T-cell (primary cell): Measurements from ENCODE around the gene NT5DC3. TPM values are rescaled to one million over a fixed set of nuclear protein-coding genes. Genes with fewer than 3 reads are reported as not detected.

Source experiments
- ATAC-seq, 4 experiments: fragments of 200-7000 bp in 3 of 4; fragments of 150-1000 bp in 1 of 4; cut with Tn5 transposase; replicated peaks in 1 of 4; 1 replicate in 3 of 4; 2 replicates in 1 of 4; pipeline ENCODE4 v1.10.0; 2021; ENCODE audit warnings: moderate library complexity in 3 of 4, mild to moderate bottlenecking in 2 of 4, moderate number of reproducible peaks in 1 of 4
- CTCF ChIA-PET, 2 donors: fragments of 300-600 bp; sonication (Branson Sonifier 250); formaldehyde crosslinking; loops; one replicate each; lab custom pipeline; 2022; ENCODE audit warnings: antibody characterized with exemption in 2 of 2; lab: Charles Lee
- POLR2A ChIA-PET, 2 donors: fragments of 300-600 bp; sonication (Branson Sonifier 250); formaldehyde crosslinking; loops; one replicate each; lab custom pipeline; 2022; ENCODE audit warnings: antibody characterized with exemption in 2 of 2; lab: Charles Lee
- DNase-seq, 35 experiments: peaks; one replicate each; pipeline versions ENCODE4 v3.0.0 to v3.0.0-alpha.2; 2013 to 2023
- H3K27ac ChIP-seq: one replicate; pipeline ENCODE4 v1.5.1; 2013; ENCODE audit warnings: low read length
- H3K27me3 ChIP-seq, 2 experiments: replicated peaks in 1 of 2; 1 replicate in 1 of 2; 2 replicates in 1 of 2; pipeline versions ENCODE4 v1.6.1 to v1.7.0; 2013; ENCODE audit warnings: low read length in 1 of 2, mixed read lengths in 1 of 2; ENCODE audit not compliant: control insufficient read depth in 2 of 2, insufficient read depth in 2 of 2; ENCODE audit errors: extremely low read depth in 1 of 2
- H3K36me3 ChIP-seq, 2 donors: 1 replicate in 1 of 2; 2 replicates in 1 of 2; pipeline versions ENCODE4 v1.6.1 to v1.7.0; 2013; ENCODE audit warnings: low read length in 1 of 2; ENCODE audit not compliant: control insufficient read depth in 2 of 2, insufficient read depth in 1 of 2; ENCODE audit errors: extremely low read depth in 1 of 2
- H3K4me1 ChIP-seq, 2 experiments: 1 replicate in 1 of 2; 2 replicates in 1 of 2; pipeline versions ENCODE4 v1.6.1 to v1.7.0; 2013; ENCODE audit warnings: low read length in 2 of 2, mixed read lengths in 1 of 2; ENCODE audit not compliant: insufficient read depth in 2 of 2, control insufficient read depth in 1 of 2; ENCODE audit errors: extremely low read depth in 1 of 2
- H3K4me3 ChIP-seq, 2 donors: 1 replicate in 1 of 2; 2 replicates in 1 of 2; pipeline versions ENCODE4 v1.5.1 to v1.7.0; 2013; ENCODE audit warnings: mild to moderate bottlenecking in 2 of 2, low read length in 1 of 2, moderate library complexity in 1 of 2; ENCODE audit not compliant: control insufficient read depth in 1 of 2; ENCODE audit errors: extremely low read depth in 1 of 2
- H3K9me3 ChIP-seq: 2 replicates; pipeline ENCODE4 v1.7.0; 2013
- H3K27ac Mint-ChIP-seq, 2 donors: one replicate each; pipeline ENCODE4 v1.8.0; 2020 to 2021; ENCODE audit warnings: mild to moderate bottlenecking in 2 of 2, mixed read lengths in 2 of 2
- H3K27me3 Mint-ChIP-seq, 2 donors: one replicate each; pipeline ENCODE4 v1.8.0; 2021 to 2022; ENCODE audit warnings: mixed read lengths in 2 of 2
- H3K36me3 Mint-ChIP-seq: one replicate; pipeline ENCODE4 v1.8.0; 2021; ENCODE audit warnings: mixed read lengths
- H3K4me1 Mint-ChIP-seq, 3 donors: one replicate each; pipeline ENCODE4 v1.8.0; 2020 to 2022; ENCODE audit warnings: mixed read lengths in 3 of 3, mild to moderate bottlenecking in 1 of 3
- H3K4me3 Mint-ChIP-seq, 3 donors: one replicate each; pipeline ENCODE4 v1.8.0; 2020 to 2022; ENCODE audit warnings: mild to moderate bottlenecking in 3 of 3, mixed read lengths in 3 of 3, moderate library complexity in 3 of 3
- H3K9me3 Mint-ChIP-seq, 3 donors: one replicate each; pipeline ENCODE4 v1.8.0; 2020 to 2022; ENCODE audit warnings: mixed read lengths in 3 of 3
- WGBS: methylation state at CpG from one replicate; pipeline ENCODE4 v1.1.5; 2013; ENCODE audit warnings: missing lambda C conversion rate; ENCODE audit not compliant: insufficient coverage; 5-methylcytosine and 5-hydroxymethylcytosine counted together
- total RNA-seq, 35 experiments: library from RNA in 6 of 35; stranded (reverse) in 6 of 35; fragments of 120-200 nt in 1 of 35; gene quantifications; one replicate each; pipeline versions ENCODE4 v1.2.1 to v1.2.4 and lab custom pipeline; 2013 to 2026

NT5DC3 gene
- total RNA-seq, 5 donors from 2014 or later (not counting 1 experiment from before 2014, with no cell fraction given), result 4.2 to 7.4 (median 6.3) TPM

DNA sequence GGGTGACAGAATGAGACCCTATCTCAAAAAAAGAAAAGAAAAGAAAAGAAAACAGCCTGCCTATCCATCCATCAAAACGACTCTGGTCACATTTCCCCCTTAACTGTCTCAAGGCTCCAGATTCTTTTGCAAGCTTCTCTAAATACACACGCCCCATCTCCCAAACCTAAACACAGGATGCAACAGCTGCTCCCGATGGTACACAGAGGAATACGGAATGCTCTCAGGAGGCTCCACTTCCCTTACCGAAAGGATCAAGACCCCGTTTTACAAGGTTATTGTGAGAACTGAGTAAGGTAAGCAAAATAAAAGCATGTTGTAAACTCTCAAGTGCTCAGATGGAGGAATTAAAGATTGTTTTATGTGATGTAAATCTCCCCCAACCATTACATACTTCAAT, 62.3 kb downstream of the NT5DC3 start:
- H3K27me3 Mint-ChIP-seq, result no peaks in the 10 kb centered on the region
- ATAC-seq (no peak), DNase-seq (no peak)
- no peak overlapping the region for H3K27ac Mint-ChIP-seq
- H3K9me3 ChIP-seq, result no peaks in the 10 kb centered on the region
- no peaks in the 10 kb centered on the region for H3K4me1 Mint-ChIP-seq
- H3K4me3 ChIP-seq, result no peak overlapping the region
- H3K36me3 Mint-ChIP-seq, result peaks cover 56% of the 10 kb centered on the region
- no CpG with 5 or more reads among the region's 6 CpGs for WGBS
- H3K4me1 ChIP-seq, result no peaks in the 10 kb centered on the region
- H3K9me3 Mint-ChIP-seq, result no peaks in the 10 kb centered on the region
- POLR2A ChIA-PET, result no interaction called here
- CTCF ChIA-PET, result interaction anchor here (0.7 to 1.0 kb wide), 2 partner anchors 42 to 375 kb away, joined by 4 read pairs; no protein-coding TSS in a partner anchor
- no peak overlapping the region for H3K4me3 Mint-ChIP-seq
- no peaks in the 10 kb centered on the region for H3K27me3 ChIP-seq
- H3K36me3 ChIP-seq, result peaks cover 6 to 16% of the 10 kb centered on the region in 2 donors
- H3K27ac ChIP-seq, result no peak overlapping the region

- Mint-ChIP-seq H3K27ac (no peak overlapping the region), H3K9me3 (no peaks in the 10 kb centered on the region), H3K27me3 (no peaks in the 10 kb centered on the region), H3K36me3 (peaks cover 42% of the 10 kb centered on the region), H3K4me3 (no peak overlapping the region), H3K4me1 (no peaks in the 10 kb centered on the region)
- Histone ChIP-seq H3K27ac (no peak overlapping the region), H3K36me3 (peaks cover 4 to 13% of the 10 kb centered on the region in 2 donors), H3K27me3 (no peaks in the 10 kb centered on the region), H3K4me3 (no peak overlapping the region), H3K4me1 (no peaks in the 10 kb centered on the region), H3K9me3 (no peaks in the 10 kb centered on the region)
- DNase-seq, result no peak
- WGBS, result 100% methylated on average over 6 of the region's 10 CpGs
- ChIA-PET CTCF (no interaction called here), POLR2A (no interaction called here)
- no peak for ATAC-seq
These were observed 66.0 kb downstream of the NT5DC3 start for GRCh38 chr12:103774977-103775560.

DNA sequence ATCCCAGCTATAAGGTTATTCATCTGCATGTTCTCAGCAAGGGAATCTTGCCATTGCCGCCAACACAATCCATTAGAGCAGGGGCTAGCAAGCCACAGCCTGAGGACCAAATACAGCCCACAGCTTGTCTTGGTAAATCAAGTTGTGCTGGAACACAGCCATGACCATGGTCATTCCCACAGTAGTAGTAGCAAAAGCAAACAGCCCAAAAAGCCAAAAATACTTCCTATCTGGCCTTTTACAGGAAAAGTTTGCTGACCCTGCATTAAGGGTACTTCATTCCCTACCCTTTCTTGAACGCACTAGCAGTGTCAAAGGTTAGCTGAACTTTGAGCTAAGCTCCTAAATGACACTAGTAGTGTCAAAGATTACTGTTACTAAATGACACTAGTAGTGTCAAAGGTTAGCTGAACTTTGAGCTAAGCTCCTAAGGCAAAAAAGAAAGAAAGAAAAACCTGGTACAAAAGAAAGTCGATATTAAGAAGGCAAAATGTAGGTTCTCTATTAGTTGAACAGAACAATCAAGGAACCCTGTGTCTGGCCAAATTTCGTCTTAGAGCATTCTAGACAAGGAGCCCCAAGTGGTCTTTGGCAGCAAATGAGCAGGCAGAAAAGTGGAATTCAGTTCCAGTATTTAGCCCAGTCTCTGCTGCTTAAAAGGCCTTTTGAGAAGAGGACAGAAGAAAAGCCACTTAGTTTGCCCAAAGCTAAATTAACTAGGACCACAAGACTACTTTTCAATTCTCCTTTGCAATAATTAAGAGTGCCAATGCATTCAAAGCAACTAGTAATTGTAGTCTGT, 67.7 kb downstream of the NT5DC3 start:
- H3K36me3 Mint-ChIP-seq, result peaks cover 28% of the 10 kb centered on the region
- ATAC-seq (no peak), DNase-seq (no peak)
- no peaks in the 10 kb centered on the region for H3K27me3 ChIP-seq
- peaks cover 0 to 10% of the 10 kb centered on the region in 2 donors for H3K36me3 ChIP-seq
- H3K9me3 ChIP-seq, result no peaks in the 10 kb centered on the region
- 84% methylated on average over 3 of the region's 4 CpGs for WGBS
- no peak overlapping the region for H3K4me3 ChIP-seq
- no peak overlapping the region for H3K27ac ChIP-seq
- no peaks in the 10 kb centered on the region for H3K9me3 Mint-ChIP-seq
- ChIA-PET POLR2A (no interaction called here), CTCF (no interaction called here)
- H3K4me3 Mint-ChIP-seq, result no peak overlapping the region
- no peaks in the 10 kb centered on the region for H3K4me1 Mint-ChIP-seq
- H3K4me1 ChIP-seq, result no peaks in the 10 kb centered on the region
- H3K27ac Mint-ChIP-seq, result no peak overlapping the region
- H3K27me3 Mint-ChIP-seq, result no peaks in the 10 kb centered on the region

DNA sequence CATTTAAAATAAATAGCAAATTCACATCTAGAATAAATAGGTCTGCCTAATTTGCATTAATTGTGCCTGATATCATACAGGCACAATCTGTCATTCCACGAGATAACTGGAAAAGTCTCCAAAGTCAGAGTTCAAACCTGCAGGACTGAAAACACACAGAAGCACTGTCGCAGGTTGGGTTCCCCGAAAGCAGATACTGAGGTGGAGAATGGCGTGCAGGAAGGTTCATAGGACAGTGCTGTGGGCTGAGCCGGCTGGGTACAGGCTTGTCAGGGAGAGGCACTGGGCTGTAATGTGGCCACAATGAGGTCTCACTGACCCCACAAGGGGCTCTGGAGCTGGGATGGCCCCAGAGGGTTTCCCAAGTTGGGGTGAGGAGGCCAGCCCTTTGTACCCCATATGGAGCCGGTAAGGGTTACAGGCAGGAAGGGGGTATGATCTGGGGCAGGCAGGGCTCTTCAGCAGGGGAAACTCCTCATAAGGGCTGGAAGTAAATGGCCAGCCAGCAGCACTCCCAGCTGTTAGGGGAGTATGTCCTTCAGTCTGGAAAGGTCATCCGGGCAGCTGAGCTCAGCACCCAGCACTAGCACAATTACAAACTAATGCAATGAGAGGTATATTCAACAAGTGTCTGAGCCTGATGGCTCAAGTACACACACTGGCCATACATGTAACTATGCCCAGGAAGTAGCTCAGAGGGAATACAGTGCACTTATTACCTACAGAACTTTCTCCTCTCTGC, 68.5 kb downstream of the NT5DC3 start:
- Histone ChIP-seq H3K4me1 (no peaks in the 10 kb centered on the region), H3K9me3 (no peaks in the 10 kb centered on the region), H3K27me3 (no peaks in the 10 kb centered on the region), H3K27ac (no peak overlapping the region), H3K4me3 (no peak overlapping the region), H3K36me3 (peaks cover 0 to 6% of the 10 kb centered on the region in 2 donors)
- whole genome bisulfite sequencing, result 94% methylated on average over 6 of the region's 7 CpGs
- Mint-ChIP-seq H3K36me3 (peaks cover 24% of the 10 kb centered on the region), H3K4me1 (no peaks in the 10 kb centered on the region), H3K27me3 (no peaks in the 10 kb centered on the region), H3K27ac (no peak overlapping the region), H3K9me3 (no peaks in the 10 kb centered on the region), H3K4me3 (no peak overlapping the region)
- no peak for ATAC-seq
- ChIA-PET CTCF (no interaction called here), POLR2A (no interaction called here)
- DNase-seq, result no peak

DNA sequence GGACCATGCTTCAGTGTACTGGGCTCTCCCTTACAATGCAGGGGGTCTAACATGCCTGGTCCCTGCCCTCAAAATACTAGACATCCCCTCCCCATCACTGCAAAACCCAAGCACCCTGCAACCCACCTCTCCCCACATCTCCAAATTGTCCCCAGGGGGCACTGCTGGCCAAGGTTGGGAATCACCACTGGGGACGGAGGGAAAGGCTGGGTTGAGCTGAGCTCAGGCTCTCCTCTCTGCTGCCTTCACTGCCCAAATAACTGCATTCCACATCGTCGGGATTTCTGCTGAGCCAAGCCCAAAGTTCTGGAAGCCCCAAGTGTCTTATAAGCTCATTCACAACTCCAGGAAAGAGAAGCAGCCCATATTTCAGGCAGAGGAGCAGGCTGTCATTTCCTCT, 69.6 kb downstream of the NT5DC3 start:
- ATAC-seq (no peak), DNase-seq (peak in 2 of 35 experiments; percentile 3 to 5)
- Mint-ChIP-seq H3K27me3 (no peaks in the 10 kb centered on the region), H3K4me1 (no peaks in the 10 kb centered on the region), H3K27ac (no peak overlapping the region), H3K9me3 (no peaks in the 10 kb centered on the region), H3K36me3 (peaks cover 24% of the 10 kb centered on the region), H3K4me3 (no peak overlapping the region)
- H3K9me3 ChIP-seq, result no peaks in the 10 kb centered on the region
- no peaks in the 10 kb centered on the region for H3K27me3 ChIP-seq
- 88% methylated on average over 3 of the region's 3 CpGs for WGBS
- no peak overlapping the region for H3K4me3 ChIP-seq
- no peaks in the 10 kb centered on the region for H3K4me1 ChIP-seq
- ChIA-PET CTCF (no interaction called here), POLR2A (no interaction called here)
- H3K36me3 ChIP-seq, result no peaks in the 10 kb centered on the region
- H3K27ac ChIP-seq, result no peak overlapping the region

GRCh38 chr12:103769240-103769945, 71.6 kb downstream of the NT5DC3 start:
- DNase-seq, result no peak
- no peak overlapping the region for H3K27ac Mint-ChIP-seq
- no peaks in the 10 kb centered on the region for H3K27me3 ChIP-seq
- 96% methylated on average over 5 of the region's 9 CpGs for WGBS
- CTCF ChIA-PET, result interaction anchor here in 1 of 2 donors (0.7 kb wide), 1 partner anchor 75 kb away, joined by 4 read pairs; no protein-coding TSS in a partner anchor
- peaks cover 21% of the 10 kb centered on the region for H3K36me3 Mint-ChIP-seq
- H3K4me1 ChIP-seq, result no peaks in the 10 kb centered on the region
- no peaks in the 10 kb centered on the region for H3K27me3 Mint-ChIP-seq
- no peaks in the 10 kb centered on the region for H3K9me3 ChIP-seq
- no peak overlapping the region for H3K4me3 Mint-ChIP-seq
- H3K27ac ChIP-seq, result no peak overlapping the region
- no peak overlapping the region for H3K4me3 ChIP-seq
- POLR2A ChIA-PET, result no interaction called here
- no peaks in the 10 kb centered on the region for H3K9me3 Mint-ChIP-seq
- H3K36me3 ChIP-seq, result no peaks in the 10 kb centered on the region
- ATAC-seq, result no peak
- H3K4me1 Mint-ChIP-seq, result no peaks in the 10 kb centered on the region
